ENCODE results near the gene PACRG.

The PACRG gene

DNA sequence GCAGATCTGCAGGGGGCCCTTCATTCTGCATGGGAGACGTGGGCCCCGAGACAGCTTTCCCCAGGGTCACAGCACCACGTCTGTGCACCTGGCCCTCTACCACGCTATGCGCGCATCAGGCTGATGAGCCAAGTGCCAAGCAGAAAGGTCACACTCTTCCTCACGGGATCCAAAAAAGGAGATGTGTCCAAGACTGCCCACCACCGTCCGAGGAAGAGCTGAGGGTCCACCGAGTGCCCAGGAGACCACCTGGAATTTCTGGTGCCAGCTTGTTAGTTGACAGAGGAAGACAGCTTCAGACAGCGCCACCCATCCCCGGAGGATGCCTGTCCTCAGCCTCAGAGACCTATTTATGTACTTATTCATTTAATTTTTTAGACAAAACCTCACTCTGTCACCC, 609.2 kb downstream of the PACRG start:
- Histone ChIP-seq H3K36me3 (ENCODE audit: low read length) (no peaks in the 10 kb centered on the region), H3K4me3 (ENCODE audit: insufficient read depth, low read length, poor library complexity, severe bottlenecking) (no peak overlapping the region), H3K4me2 (ENCODE audit: low read depth, low read length, poor library complexity, severe bottlenecking) (no peak overlapping the region), H4K20me1 (ENCODE audit: low read depth, low read length) (no peaks in the 10 kb centered on the region), H3K9me3 (ENCODE audit: insufficient read depth, low read length) (no peaks in the 10 kb centered on the region), H3K9me2 (replicated peaks; ENCODE audit: insufficient read depth, low read length) (no peaks in the 10 kb centered on the region), H3K27ac (ENCODE audit: low read depth, low read length) (no peak overlapping the region), H3K27me3 (ENCODE audit: low read length) (no peaks in the 10 kb centered on the region), H3K79me2 (ENCODE audit: insufficient read depth, low read length) (no peaks in the 10 kb centered on the region), H3K9ac (ENCODE audit: low read length) (no peak overlapping the region), H2AFZ (ENCODE audit: low read depth, low read length, severe bottlenecking) (no peak overlapping the region), H3F3A (ENCODE audit: insufficient read depth) (no peaks in the 10 kb centered on the region)
- TF ChIP-seq, protein P1, sequence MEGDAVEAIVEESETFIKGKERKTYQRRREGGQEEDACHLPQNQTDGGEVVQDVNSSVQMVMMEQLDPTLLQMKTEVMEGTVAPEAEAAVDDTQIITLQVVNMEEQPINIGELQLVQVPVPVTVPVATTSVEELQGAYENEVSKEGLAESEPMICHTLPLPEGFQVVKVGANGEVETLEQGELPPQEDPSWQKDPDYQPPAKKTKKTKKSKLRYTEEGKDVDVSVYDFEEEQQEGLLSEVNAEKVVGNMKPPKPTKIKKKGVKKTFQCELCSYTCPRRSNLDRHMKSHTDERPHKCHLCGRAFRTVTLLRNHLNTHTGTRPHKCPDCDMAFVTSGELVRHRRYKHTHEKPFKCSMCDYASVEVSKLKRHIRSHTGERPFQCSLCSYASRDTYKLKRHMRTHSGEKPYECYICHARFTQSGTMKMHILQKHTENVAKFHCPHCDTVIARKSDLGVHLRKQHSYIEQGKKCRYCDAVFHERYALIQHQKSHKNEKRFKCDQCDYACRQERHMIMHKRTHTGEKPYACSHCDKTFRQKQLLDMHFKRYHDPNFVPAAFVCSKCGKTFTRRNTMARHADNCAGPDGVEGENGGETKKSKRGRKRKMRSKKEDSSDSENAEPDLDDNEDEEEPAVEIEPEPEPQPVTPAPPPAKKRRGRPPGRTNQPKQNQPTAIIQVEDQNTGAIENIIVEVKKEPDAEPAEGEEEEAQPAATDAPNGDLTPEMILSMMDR (IDR thresholded peaks at IDR 0.05; ENCODE audit: insufficient read depth, low read length, poor library complexity, severe bottlenecking), result no peak
- TF ChIP-seq EZH2phosphoT487 (conservative IDR thresholded peaks at IDR 0.05; ENCODE audit: low read length), result no peak

GRCh38 chr6:163337958-163338357, 610.2 kb downstream of the PACRG start:
- H3K36me3 ChIP-seq (ENCODE audit: low read length), result no peaks in the 10 kb centered on the region

GRCh38 chr6:163338671-163339405, 611.1 kb downstream of the PACRG start:
- no peaks in the 10 kb centered on the region for H3K36me3 ChIP-seq (ENCODE audit: low read length)

More at GRCh38 chr6:163337958-163338357, 610.2 kb downstream of the PACRG start:
- no peak overlapping the region for H2AFZ ChIP-seq (ENCODE audit: low read depth, low read length, severe bottlenecking)
- H3K9ac ChIP-seq (ENCODE audit: low read length), result no peak overlapping the region
- H3K9me3 ChIP-seq (ENCODE audit: insufficient read depth, low read length), result no peaks in the 10 kb centered on the region
- no peak overlapping the region for H3K4me3 ChIP-seq (ENCODE audit: insufficient read depth, low read length, poor library complexity, severe bottlenecking)
- no peaks in the 10 kb centered on the region for H4K20me1 ChIP-seq (ENCODE audit: low read depth, low read length)
- H3F3A ChIP-seq (ENCODE audit: insufficient read depth), result no peaks in the 10 kb centered on the region
- H3K4me2 ChIP-seq (ENCODE audit: low read depth, low read length, poor library complexity, severe bottlenecking), result no peak overlapping the region
- no peak overlapping the region for H3K27ac ChIP-seq (ENCODE audit: low read depth, low read length)
- no peaks in the 10 kb centered on the region for H3K9me2 ChIP-seq (replicated peaks; ENCODE audit: insufficient read depth, low read length)
- TF ChIP-seq EZH2phosphoT487 (conservative IDR thresholded peaks at IDR 0.05; ENCODE audit: low read length), result no peak
- no peaks in the 10 kb centered on the region for H3K79me2 ChIP-seq (ENCODE audit: insufficient read depth, low read length)
- H3K27me3 ChIP-seq (ENCODE audit: low read length), result no peaks in the 10 kb centered on the region

DNA sequence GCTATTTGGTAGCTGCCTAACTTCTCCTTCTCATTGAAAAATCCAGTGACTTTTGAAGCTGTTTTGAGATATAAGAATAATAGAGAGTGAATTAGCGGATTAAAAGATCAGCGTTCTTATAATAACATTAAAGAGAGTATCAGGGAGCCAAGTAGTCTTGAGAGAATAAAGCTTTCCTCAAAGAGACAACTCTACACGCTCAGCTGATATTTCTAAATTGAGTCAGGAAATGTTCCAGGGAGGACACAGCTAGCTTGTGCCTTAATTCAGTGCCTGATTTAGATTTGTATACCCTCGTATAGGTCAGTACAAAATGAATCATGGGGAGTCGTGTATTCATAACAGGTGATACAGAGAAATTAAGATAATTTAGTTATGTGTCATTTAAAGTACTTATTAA, 611.7 kb downstream of the PACRG start:
- Histone ChIP-seq H3K27me3 (ENCODE audit: low read length) (no peaks in the 10 kb centered on the region), H3K36me3 (ENCODE audit: low read length) (no peaks in the 10 kb centered on the region), H3K9me2 (replicated peaks; ENCODE audit: insufficient read depth, low read length) (no peaks in the 10 kb centered on the region), H2AFZ (ENCODE audit: low read depth, low read length, severe bottlenecking) (no peak overlapping the region), H3K9me3 (ENCODE audit: insufficient read depth, low read length) (no peaks in the 10 kb centered on the region), H3K27ac (ENCODE audit: low read depth, low read length) (no peak overlapping the region), H3K79me2 (ENCODE audit: insufficient read depth, low read length) (no peaks in the 10 kb centered on the region), H4K20me1 (ENCODE audit: low read depth, low read length) (no peaks in the 10 kb centered on the region), H3K9ac (ENCODE audit: low read length) (no peak overlapping the region), H3K4me2 (ENCODE audit: low read depth, low read length, poor library complexity, severe bottlenecking) (no peak overlapping the region), H3F3A (ENCODE audit: insufficient read depth) (no peaks in the 10 kb centered on the region), H3K4me3 (ENCODE audit: insufficient read depth, low read length, poor library complexity, severe bottlenecking) (no peak overlapping the region)
- TF ChIP-seq, protein P1 (IDR thresholded peaks at IDR 0.05; ENCODE audit: insufficient read depth, low read length, poor library complexity, severe bottlenecking), result no peak
- TF ChIP-seq EZH2phosphoT487 (conservative IDR thresholded peaks at IDR 0.05; ENCODE audit: low read length), result no peak

More at GRCh38 chr6:163338671-163339405, 611.1 kb downstream of the PACRG start:
- H3K79me2 ChIP-seq (ENCODE audit: insufficient read depth, low read length), result no peaks in the 10 kb centered on the region
- no peak overlapping the region for H3K9ac ChIP-seq (ENCODE audit: low read length)
- H3K4me3 ChIP-seq (ENCODE audit: insufficient read depth, low read length, poor library complexity, severe bottlenecking), result no peak overlapping the region
- no peaks in the 10 kb centered on the region for H3K9me3 ChIP-seq (ENCODE audit: insufficient read depth, low read length)
- H3K9me2 ChIP-seq (replicated peaks; ENCODE audit: insufficient read depth, low read length), result no peaks in the 10 kb centered on the region
- H3K4me2 ChIP-seq (ENCODE audit: low read depth, low read length, poor library complexity, severe bottlenecking), result no peak overlapping the region
- no peak overlapping the region for H3K27ac ChIP-seq (ENCODE audit: low read depth, low read length)
- H4K20me1 ChIP-seq (ENCODE audit: low read depth, low read length), result no peaks in the 10 kb centered on the region
- TF ChIP-seq EZH2phosphoT487 (conservative IDR thresholded peaks at IDR 0.05; ENCODE audit: low read length), result no peak
- TF ChIP-seq, protein P1 (IDR thresholded peaks at IDR 0.05; ENCODE audit: insufficient read depth, low read length, poor library complexity, severe bottlenecking), result no peak
- H3F3A ChIP-seq (ENCODE audit: insufficient read depth), result no peaks in the 10 kb centered on the region
- no peaks in the 10 kb centered on the region for H3K27me3 ChIP-seq (ENCODE audit: low read length)
- no peak overlapping the region for H2AFZ ChIP-seq (ENCODE audit: low read depth, low read length, severe bottlenecking)
